Panc1 (cell line): ENCODE data around the gene SGPP2. TPM values are rescaled to one million over a fixed set of nuclear protein-coding genes. Genes with fewer than 3 reads are reported as not detected.

Source experiments
- ATAC-seq: fragments of 200-7000 bp; cut with Tn5 transposase; 2 replicates; pipeline ENCODE4 v1.9.1; 2020; ENCODE audit warnings: mild to moderate bottlenecking, moderate library complexity
- BruUV-seq: library from RNA; stranded (reverse); fragments of 400-500 nt; replicated peaks from 2 replicates; lab custom pipeline; 2021; lab: Mats Ljungman, UMichigan
- CTCF ChIA-PET: fragments of 300-600 bp; sonication (Branson Sonifier 250); formaldehyde crosslinking; loops from one replicate; lab custom pipeline; 2022; ENCODE audit warnings: antibody characterized with exemption; lab: Charles Lee
- POLR2A ChIA-PET: fragments of 300-600 bp; sonication (Branson Sonifier 250); formaldehyde crosslinking; loops from one replicate; lab custom pipeline; 2022; ENCODE audit warnings: antibody characterized with exemption; lab: Charles Lee
- DNase-seq: peaks from one replicate; pipeline ENCODE4 v3.0.0-alpha.2; 2010; ENCODE audit warnings: low read depth, low spot score
- H3K27ac ChIP-seq: 2 replicates; pipeline ENCODE4 v1.5.1; 2011; ENCODE audit warnings: mild to moderate bottlenecking, low read length, inconsistent platforms
- H3K27me3 ChIP-seq: fragments of 200-500 bp; sonication (Bioruptor generic); 2 replicates; pipeline ENCODE4 v1.6.0; 2014; ENCODE audit warnings: low read length, inconsistent platforms; ENCODE audit not compliant: control insufficient read depth, insufficient read depth
- H3K36me3 ChIP-seq: fragments of 200-500 bp; sonication (Bioruptor generic); 2 replicates; pipeline ENCODE4 v1.5.1; 2014; ENCODE audit warnings: inconsistent platforms, mild to moderate bottlenecking, low read length, moderate library complexity; ENCODE audit not compliant: control insufficient read depth, insufficient read depth
- H3K4me1 ChIP-seq: 2 replicates; pipeline ENCODE4 v1.5.1; 2011; ENCODE audit warnings: inconsistent platforms, mild to moderate bottlenecking, low read length, moderate library complexity; ENCODE audit not compliant: control insufficient read depth, insufficient read depth
- H3K4me3 ChIP-seq, 2 experiments: 2 replicates each; pipeline ENCODE4 v1.5.1; 2011 to 2012; ENCODE audit warnings: low read depth in 2 of 2, low read length in 2 of 2, mild to moderate bottlenecking in 2 of 2, inconsistent platforms in 1 of 2, moderate library complexity in 1 of 2
- H3K9me3 ChIP-seq: fragments of 200-500 bp; sonication (Bioruptor generic); 2 replicates; pipeline ENCODE4 v1.5.1; 2014; ENCODE audit warnings: low read depth, mild to moderate bottlenecking, inconsistent platforms, low read length, moderate library complexity; ENCODE audit not compliant: control insufficient read depth, insufficient read depth
- CTCF ChIP-seq: fragments of 450-650 bp; IDR thresholded peaks from 2 replicates; pipeline ENCODE4 v1.5.1; 2017; ENCODE audit warnings: mild to moderate bottlenecking
- POLR2AphosphoS5 ChIP-seq: IDR thresholded peaks from 2 replicates; pipeline ENCODE4 v1.6.1; 2012; ENCODE audit warnings: mild to moderate bottlenecking, low read depth, low read length, moderate library complexity
- REST ChIP-seq, 2 experiments: IDR thresholded peaks; 2 replicates each; pipeline ENCODE4 v1.6.1; 2011 to 2012; ENCODE audit warnings: low read depth in 2 of 2, control low read depth in 1 of 2, low read length in 1 of 2, mild to moderate bottlenecking in 1 of 2, moderate library complexity in 1 of 2; ENCODE audit not compliant: insufficient read depth in 1 of 2
- SIN3A ChIP-seq: IDR thresholded peaks from 2 replicates; pipeline ENCODE4 v1.6.1; 2012; ENCODE audit warnings: low read depth, mild to moderate bottlenecking, low read length, moderate library complexity, borderline replicate concordance; ENCODE audit not compliant: insufficient read depth
- TCF7L2 ChIP-seq: IDR thresholded peaks from 2 replicates; pipeline ENCODE4 v1.6.1; 2011; ENCODE audit warnings: mild to moderate bottlenecking, low read depth, low read length, inconsistent platforms
- in situ Hi-C: cut with HindIII; loops from 2 replicates; pipeline ENCODE4 v1.10.0; 2016; ENCODE audit warnings: low sequenced_read_pairs, low pct_unique_long_range_greater_than_20kb
- intact Hi-C: fragments of 100-400 bp; cut with micrococcal nuclease; formaldehyde crosslinking; loops from one replicate; pipeline ENCODE4 v1.10.0; 2022; ENCODE audit not compliant: unreplicated experiment
- total RNA-seq: library from RNA; stranded (reverse); gene quantifications from one replicate; pipeline ENCODE4 v1.2.1, GENCODE V29; 2021; ENCODE audit not compliant: unreplicated experiment

SGPP2 gene
- total RNA-seq, 1 experiment from 2014 or later = 0.05 TPM

- in situ Hi-C loops (no loop called here), intact Hi-C loops (no loop called here)
- H3K36me3 ChIP-seq = no peaks in the 10 kb centered on the region; the same call in 1 of the 2 replicates
- H3K4me1 ChIP-seq = no peaks in the 10 kb centered on the region
- no TSS peak for BruUV-seq
- CTCF ChIA-PET = no interaction called here
- no peak for DNase-seq
- H3K9me3 ChIP-seq = no peaks in the 10 kb centered on the region
- no peak for TF ChIP-seq CTCF
- no peak for TF ChIP-seq TCF7L2
- no peak for TF ChIP-seq REST (IDR thresholded peaks at IDR 0.05; ENCODE audit: insufficient read depth in 1 of 2, low read depth in 2 of 2, low read length in 1 of 2)
- no peak for TF ChIP-seq POLR2AphosphoS5
- TF ChIP-seq SIN3A = no peak
- POLR2A ChIA-PET = no interaction called here
- H3K27me3 ChIP-seq = peaks cover 10% of the 10 kb centered on the region
- no peak overlapping the region for H3K4me3 ChIP-seq
- no peak for ATAC-seq
- H3K27ac ChIP-seq = no peak overlapping the region
Observed at GRCh38 chr2:222547083-222547482, 122.7 kb downstream of the SGPP2 start.

- ChIA-PET POLR2A (no interaction called here), CTCF (no interaction called here)
- H3K36me3 ChIP-seq = no peaks in the 10 kb centered on the region; the same call in 1 of the 2 replicates
- in situ Hi-C loops (no loop called here), intact Hi-C loops (no loop called here)
- DNase-seq (no peak), ATAC-seq (no peak)
- TF ChIP-seq POLR2AphosphoS5 = no peak
- TF ChIP-seq TCF7L2 = no peak
- TF ChIP-seq CTCF = no peak
- TF ChIP-seq SIN3A = no peak
- TF ChIP-seq REST (IDR thresholded peaks at IDR 0.05; ENCODE audit: insufficient read depth in 1 of 2, low read depth in 2 of 2, low read length in 1 of 2) = no peak
- H3K27ac ChIP-seq = no peak overlapping the region
- peaks cover 9% of the 10 kb centered on the region for H3K27me3 ChIP-seq
- H3K4me1 ChIP-seq = no peaks in the 10 kb centered on the region
- BruUV-seq = no TSS peak
- no peaks in the 10 kb centered on the region for H3K9me3 ChIP-seq
- no peak overlapping the region for H3K4me3 ChIP-seq
Observed at GRCh38 chr2:222548992-222549391, 124.6 kb downstream of the SGPP2 start.
